Stimulated activated CD4-positive, alpha-beta T cell treated with anti-CD3 and anti-CD28 coated beads, TNF-alpha, amount 100 ng/mL, for 4 hours (primary cell): ENCODE results near the gene IL36A.

ENCODE experiments used
- DNase-seq, 3 experiments: peaks; one replicate each; pipeline ENCODE4 v3.0.0-alpha.2; 2020; ENCODE audit warnings: low read depth in 3 of 3

Gene IL36A

DNA sequence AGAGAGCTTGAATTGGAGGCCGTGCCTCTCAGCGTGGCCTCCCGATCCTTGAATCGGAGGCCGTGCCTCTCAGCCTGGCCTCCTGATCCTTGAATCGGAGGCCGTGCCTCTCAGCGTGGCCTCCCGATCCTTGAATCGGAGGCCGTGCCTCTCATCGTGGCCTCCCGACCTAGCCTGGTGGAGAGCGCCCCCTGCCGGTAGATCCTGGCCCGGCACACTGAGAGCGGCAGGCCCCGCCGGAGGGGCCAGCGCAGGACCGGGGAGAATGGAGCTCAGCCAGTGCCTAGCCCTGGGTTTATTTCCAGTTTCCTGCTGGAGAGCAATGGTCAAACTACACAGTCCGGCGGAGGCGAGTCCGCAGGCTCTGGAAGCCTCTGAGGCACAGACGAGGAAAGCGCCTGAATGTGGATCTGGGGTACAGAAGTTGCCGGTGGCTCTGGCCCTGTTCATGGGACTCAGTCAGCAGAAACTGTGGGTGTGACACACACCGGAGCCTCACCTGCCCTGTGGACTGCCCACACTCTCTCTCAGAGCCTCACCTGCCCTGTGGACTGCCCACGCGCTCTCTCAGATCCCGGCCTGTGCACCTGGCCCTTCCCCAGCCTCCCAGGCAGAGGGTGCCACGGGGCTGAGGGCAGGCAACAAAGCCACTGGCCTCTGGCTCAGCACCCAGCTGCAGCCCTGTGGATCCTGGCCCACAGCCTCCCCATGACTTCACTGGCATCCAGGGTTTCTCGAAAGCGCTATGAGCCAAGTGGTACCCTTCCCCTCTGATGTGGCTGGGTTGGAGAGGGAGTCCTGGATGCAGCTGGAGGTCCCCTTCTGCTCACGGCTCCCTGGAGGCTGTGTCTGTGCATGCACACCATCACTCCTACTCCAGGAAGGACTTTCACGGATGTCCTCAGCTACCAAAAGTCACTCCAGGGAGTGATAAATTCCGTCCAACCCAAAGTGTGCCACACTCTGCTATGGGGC lies 45.9 kb downstream of the IL36A start:
- DNase-seq, result no peak

DNA sequence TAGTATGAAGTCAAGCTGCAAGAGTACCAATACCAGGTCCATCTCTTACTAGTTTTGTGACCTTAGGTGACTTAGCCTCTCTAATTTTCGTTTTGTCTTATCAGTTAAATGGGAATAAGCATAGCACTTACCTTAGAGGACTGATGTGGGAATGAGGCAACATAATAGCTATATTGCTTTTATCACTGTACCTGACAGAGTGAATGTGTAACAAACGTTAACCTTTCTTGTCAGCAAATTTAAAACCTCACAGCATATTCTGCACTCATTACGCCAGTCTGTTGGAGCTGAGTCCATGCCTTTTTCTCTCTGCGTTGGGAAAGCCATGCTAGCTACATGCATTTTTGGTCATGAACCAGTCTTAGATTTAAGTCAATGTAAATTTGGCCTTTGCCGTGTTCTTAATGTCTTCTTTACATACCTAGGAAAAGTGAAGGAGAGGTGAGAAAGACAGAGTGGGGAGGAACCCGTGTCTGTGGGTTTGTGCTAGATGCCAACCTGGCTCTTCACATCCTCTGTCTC lies 47.2 kb downstream of the IL36A start, which contains the start of gene IL36B:
TSS of gene IL36B (minus strand) at position 472 of the 522 bp plus-strand sequence.
- DNase-seq, result no peak

DNA sequence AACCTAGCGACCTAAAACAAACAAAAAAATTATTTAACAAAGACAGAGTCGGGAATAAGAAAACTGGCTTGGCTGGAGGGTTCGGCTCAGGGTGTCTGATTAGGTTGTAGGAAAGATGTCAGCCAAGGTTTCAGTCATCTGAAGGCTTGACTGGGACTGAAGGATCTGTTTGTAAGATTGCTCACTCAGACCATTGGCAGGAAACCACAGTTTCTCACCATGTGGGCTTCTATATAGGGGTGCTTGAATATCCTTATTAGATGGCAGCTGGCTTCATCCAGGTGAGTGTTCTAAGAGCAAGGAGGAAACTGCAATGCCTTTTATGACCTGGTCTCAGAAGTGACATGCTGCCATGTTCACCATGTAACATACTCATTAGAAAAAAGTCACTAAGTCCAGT lies 48.4 kb downstream of the IL36A start:
- no peak for DNase-seq

DNA sequence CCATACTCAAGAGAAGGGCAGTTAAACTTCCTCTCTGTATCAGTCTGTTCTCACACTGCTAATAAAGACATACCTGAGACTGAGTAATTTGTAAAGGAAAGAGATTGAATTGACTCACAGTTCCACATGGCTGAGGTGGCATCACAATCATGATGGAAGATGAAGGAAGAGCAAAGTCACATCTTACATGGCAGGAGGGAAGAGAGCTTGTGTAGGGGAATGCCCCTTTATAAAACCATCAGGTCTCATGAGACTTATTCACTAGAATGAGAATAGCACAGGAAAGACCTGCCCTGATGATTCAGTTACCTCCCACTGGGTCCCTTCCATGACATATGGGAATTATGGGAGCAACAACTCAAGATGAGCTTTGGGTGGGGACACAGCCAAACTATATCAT lies 48.8 kb downstream of the IL36A start:
- no peak for DNase-seq

DNA sequence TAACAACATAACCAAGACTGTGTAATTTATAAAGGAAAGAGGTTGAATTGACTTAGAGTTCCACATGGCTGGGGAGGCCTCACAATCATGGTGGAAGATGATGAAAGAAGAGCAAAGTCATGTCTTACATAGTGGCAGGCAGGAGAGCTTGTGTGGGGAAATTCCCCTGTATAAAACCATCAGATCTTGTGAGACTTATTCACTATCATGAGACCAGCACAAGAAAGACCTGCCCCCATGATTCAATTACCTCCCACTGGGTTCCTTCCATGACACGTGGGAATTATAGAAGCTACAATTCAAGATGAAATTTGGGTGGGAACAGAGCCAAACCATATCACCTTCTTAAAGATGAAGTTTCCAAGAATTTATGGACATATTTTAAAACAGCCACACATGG lies 51.3 kb downstream of the IL36A start:
- no peak for DNase-seq

DNA sequence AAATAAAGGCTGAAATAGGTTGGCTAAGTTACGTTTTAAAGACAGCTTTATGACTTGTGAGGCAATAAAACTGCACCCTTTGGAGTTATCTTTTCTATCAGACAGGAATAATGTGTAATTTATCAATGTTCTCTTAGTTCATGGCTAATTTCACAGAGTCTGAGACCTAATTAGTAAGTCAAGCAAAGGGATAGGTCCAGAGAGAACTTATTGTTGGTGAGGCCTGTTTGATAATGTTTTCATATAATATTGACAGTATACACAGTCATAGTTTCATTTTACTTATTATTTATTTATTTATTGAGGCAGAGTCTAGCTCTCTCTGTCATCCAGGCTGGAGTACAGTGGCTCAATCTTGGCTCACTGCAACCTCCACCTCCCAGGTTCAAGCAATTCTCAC lies 51.9 kb downstream of the IL36A start:
- DNase-seq, result no peak
